GM12891 (cell line): ENCODE measurements around the gene OR52N5.

Experiments
- DNase-seq: peaks from one replicate; pipeline ENCODE4 v3.0.0; 2011; ENCODE audit warnings: low spot score; ENCODE audit not compliant: insufficient read length
- FAIRE-seq: peaks from 2 replicates; lab custom pipeline; 2011; peaks lifted over from hg19 to GRCh38; lab: Jason Lieb, UNC
- PAX5 ChIP-seq: IDR thresholded peaks from 2 replicates; pipeline ENCODE4 v1.6.1; 2011; ENCODE audit warnings: low read length, moderate library complexity, mild to moderate bottlenecking; ENCODE audit not compliant: insufficient read depth, severe bottlenecking
- POLR2A ChIP-seq: IDR thresholded peaks from 2 replicates; pipeline ENCODE4 v1.6.1; 2011; ENCODE audit warnings: low read depth, low read length, control low read depth
- POLR2AphosphoS5 ChIP-seq: IDR thresholded peaks from 2 replicates; pipeline ENCODE4 v1.6.1; 2011; ENCODE audit warnings: low read depth, low read length, control low read depth
- POU2F2 ChIP-seq: IDR thresholded peaks from 2 replicates; pipeline ENCODE4 v1.6.1; 2011; ENCODE audit warnings: low read depth, mild to moderate bottlenecking, control low read depth, low read length, moderate library complexity
- SPI1 ChIP-seq: IDR thresholded peaks from 2 replicates; pipeline ENCODE4 v1.6.1; 2011; ENCODE audit warnings: low read depth, low read length, control low read depth
- TAF1 ChIP-seq: IDR thresholded peaks from 2 replicates; pipeline ENCODE4 v1.6.1; 2011; ENCODE audit warnings: low read depth, low read length, control low read depth

Gene OR52N5

GRCh38 chr11:5796541-5796940 is 13.4 kb upstream of the OR52N5 start:
- no peak for FAIRE-seq
- TF ChIP-seq PAX5 (no peak), TAF1 (no peak), POLR2AphosphoS5 (no peak), POU2F2 (no peak), POLR2A (no peak), SPI1 (no peak)

DNA sequence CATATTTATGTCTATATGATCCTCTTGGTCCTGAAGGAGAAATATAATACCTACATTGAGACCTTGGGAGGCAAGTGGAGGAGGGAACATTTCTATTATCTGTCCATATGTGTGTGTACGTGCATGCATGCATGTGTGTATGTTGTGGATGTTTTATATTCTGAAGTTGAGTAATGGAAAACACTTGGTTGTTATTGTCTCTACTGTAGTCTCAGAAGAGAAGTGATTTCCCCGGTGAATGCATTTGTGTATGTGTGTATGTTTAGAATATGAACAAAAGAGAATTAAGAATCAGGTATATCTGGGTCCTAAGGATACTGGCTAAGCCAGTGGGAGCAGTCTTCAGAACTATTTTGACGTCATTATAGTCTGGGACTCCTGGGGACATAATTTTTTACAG is 8.0 kb upstream of the OR52N5 start, which contains the start of gene OR52N1:
OR52N1 (minus strand) TSS at position 101 of the 400 bp plus-strand sequence. CDS start 2,449 bp downstream, outside the sequence.
- TF ChIP-seq POU2F2 = no peak
- TF ChIP-seq SPI1 = no peak
- no peak for TF ChIP-seq TAF1
- TF ChIP-seq POLR2A = no peak
- no peak for TF ChIP-seq PAX5
- TF ChIP-seq POLR2AphosphoS5 = no peak
- DNase-seq (no peak), FAIRE-seq (no peak)

More at GRCh38 chr11:5796541-5796940, 13.4 kb upstream of the OR52N5 start:
- no peak for DNase-seq

- FAIRE-seq = no peak
- TF ChIP-seq TAF1 (no peak), PAX5 (no peak), SPI1 (no peak), POU2F2 (no peak), POLR2AphosphoS5 (no peak), POLR2A (no peak)
- DNase-seq = no peak
These were observed 16.1 kb downstream of the OR52N5 start for GRCh38 chr11:5767056-5767455.

DNA sequence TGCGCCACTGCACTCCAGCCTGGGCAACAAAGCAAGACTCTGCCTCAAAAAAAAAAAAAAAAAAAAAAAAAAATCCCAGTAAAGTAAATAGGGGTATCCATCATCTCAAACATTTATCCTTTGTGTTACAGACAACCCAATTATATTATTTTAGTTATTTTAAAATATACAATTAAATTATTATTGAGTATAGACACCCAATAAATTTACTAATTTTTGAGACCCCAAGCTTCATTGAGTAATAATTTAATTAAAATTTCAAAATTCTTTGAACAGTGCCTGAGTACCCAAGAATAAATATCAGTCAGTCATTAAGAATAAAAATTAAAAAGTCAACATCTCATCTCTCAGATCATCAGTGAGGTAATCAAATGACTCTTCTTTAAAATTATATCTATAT is 29.2 kb downstream of the OR52N5 start, which contains the start of gene OR52N4:
OR52N4 (plus strand) TSS at position 301 of the 400 bp plus-strand sequence. CDS start 498 bp downstream, outside the sequence.
- no peak for FAIRE-seq
- no peak for TF ChIP-seq TAF1
- TF ChIP-seq POLR2A = no peak
- TF ChIP-seq SPI1 = no peak
- no peak for TF ChIP-seq PAX5
- DNase-seq = no peak

DNA sequence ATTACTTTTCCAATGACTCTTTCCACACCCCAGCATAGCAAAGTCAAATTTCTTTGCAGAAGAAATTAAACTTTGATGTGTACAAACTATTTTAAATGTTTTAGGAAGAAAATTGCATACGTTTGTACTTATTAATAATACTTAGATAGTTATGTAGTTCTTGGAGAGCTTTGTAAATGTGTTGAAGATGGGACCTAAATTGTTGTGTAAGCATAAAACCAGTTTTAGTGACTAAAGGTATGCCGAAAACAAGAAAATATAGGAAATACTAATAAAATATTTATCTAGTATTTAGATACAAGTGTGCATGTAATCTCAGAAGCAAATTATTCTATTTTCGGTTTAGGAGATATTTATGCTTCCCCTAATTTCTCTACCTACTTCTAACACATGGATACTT is 33.3 kb downstream of the OR52N5 start:
- FAIRE-seq (no peak), DNase-seq (no peak)
- TF ChIP-seq SPI1 = no peak

- TF ChIP-seq PAX5 (no peak), POU2F2 (no peak), SPI1 (no peak), TAF1 (no peak), POLR2AphosphoS5 (no peak), POLR2A (no peak)
- DNase-seq = no peak
- FAIRE-seq = no peak
These were observed 36.5 kb downstream of the OR52N5 start for GRCh38 chr11:5746614-5747013.

- DNase-seq = no peak
- TF ChIP-seq POLR2A (no peak), PAX5 (no peak), TAF1 (no peak), POLR2AphosphoS5 (no peak), POU2F2 (no peak), SPI1 (no peak)
- no peak for FAIRE-seq
These were observed 44.7 kb downstream of the OR52N5 start for GRCh38 chr11:5738431-5738830.

GRCh38 chr11:5737670-5738392 is 45.3 kb downstream of the OR52N5 start:
- FAIRE-seq (no peak), DNase-seq (no peak)
- TF ChIP-seq PAX5 = no peak
- no peak for TF ChIP-seq POLR2AphosphoS5
- no peak for TF ChIP-seq POLR2A
- no peak for TF ChIP-seq SPI1
- TF ChIP-seq TAF1 = no peak
- no peak for TF ChIP-seq POU2F2

GRCh38 chr11:5737091-5737490 is 46.1 kb downstream of the OR52N5 start:
- FAIRE-seq = no peak

GRCh38 chr11:5736396-5736795 is 46.8 kb downstream of the OR52N5 start, which contains the start of gene OR56B1:
OR56B1 (plus strand) TSS chr11:5736448; CDS start chr11:5736517, 69 bp downstream.
- DNase-seq (no peak), FAIRE-seq (no peak)
- no peak for TF ChIP-seq POLR2A
- TF ChIP-seq PAX5 = no peak
- TF ChIP-seq POU2F2 = no peak
- TF ChIP-seq TAF1 = no peak
- TF ChIP-seq SPI1 = no peak
- TF ChIP-seq POLR2AphosphoS5 = no peak

More at GRCh38 chr11:5737091-5737490, 46.1 kb downstream of the OR52N5 start:
- no peak for DNase-seq
- no peak for TF ChIP-seq POLR2AphosphoS5
- TF ChIP-seq POLR2A = no peak
- no peak for TF ChIP-seq POU2F2
- TF ChIP-seq TAF1 = no peak
